NCI-H2107 treated with DMSO at 0.1 percent for 48 hours (cell line): ENCODE measurements around the gene SEC16B.

Source experiments
- DNase-seq: peaks from one replicate; lab custom pipeline; 2025; ENCODE audit not compliant: unreplicated experiment; lab: John Stamatoyannopoulos, UW

SEC16B gene

DNA sequence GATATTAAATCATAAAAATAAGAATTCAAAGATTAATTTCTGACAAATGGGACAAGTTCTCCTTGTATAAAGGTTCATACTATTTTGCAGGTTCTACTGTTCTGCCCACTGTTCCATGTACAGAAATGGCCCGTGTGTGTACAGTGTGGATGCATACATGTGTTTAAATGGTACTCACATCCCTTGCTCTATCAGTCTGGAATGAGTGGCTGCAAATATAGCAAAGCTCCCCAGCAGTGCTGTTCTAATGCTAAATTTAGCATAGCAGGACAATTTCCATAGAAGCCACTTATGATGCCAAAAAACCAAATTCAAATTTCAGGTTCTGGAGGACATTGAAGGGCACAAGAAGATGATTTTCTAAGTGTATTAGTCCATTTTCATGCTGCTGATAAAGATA lies 9.4 kb upstream of the SEC16B start:
- no peak for DNase-seq

DNA sequence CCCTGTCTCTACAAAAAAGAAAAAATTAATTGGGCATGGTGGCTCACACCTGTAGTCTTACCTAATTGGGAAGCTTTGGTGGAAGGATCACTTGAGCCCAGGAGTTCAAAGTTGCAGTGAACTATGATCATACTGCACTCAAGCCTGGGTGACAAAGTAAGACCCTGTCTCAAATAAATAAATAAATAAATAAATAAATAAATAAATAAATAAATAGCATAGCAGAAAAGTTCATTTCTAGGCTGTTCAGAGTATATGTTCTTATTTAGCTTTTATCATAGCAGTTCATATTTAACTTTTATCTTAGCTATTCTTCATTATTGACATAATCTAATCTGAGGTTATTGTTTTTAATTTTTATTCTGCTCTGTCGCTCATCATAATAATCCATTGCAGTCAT lies 8.7 kb upstream of the SEC16B start:
- DNase-seq = no peak

DNA sequence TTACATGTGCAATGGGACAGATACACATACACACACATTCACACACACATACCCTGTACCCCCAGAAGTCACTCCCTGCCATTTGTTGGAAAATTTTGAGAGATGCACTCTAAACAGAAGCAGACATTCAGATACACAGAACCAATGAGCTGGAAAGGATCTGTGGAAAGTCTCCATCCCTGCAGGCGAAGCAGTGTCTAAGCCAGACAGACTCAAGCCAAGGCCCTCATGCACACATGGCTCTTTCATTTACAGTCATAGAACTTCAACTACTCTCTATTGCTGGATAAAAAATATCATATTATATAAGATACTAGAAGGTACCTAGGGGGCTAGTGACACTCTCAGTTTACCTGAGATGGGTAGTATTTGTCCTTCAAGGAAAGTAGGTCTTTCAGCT lies 7.3 kb upstream of the SEC16B start:
- no peak for DNase-seq

DNA sequence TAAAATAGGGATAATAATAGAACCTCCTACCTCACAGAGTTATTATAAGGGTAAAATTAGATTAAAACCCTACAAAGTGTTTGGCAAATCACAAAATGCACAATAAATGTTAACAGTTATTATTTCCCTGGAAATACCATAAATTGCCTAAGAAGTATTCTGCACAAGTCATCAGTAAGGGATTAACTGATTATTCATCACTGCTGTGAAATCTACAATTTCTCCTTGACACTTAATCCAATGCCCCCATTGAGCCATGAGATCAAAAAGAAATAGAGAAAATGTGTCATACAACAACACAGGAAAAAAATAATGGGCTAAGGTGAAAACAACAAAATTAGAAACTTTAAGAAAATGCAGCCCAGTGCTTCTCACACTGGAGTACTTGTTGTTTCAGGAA lies 6.7 kb upstream of the SEC16B start:
- no peak for DNase-seq

DNA sequence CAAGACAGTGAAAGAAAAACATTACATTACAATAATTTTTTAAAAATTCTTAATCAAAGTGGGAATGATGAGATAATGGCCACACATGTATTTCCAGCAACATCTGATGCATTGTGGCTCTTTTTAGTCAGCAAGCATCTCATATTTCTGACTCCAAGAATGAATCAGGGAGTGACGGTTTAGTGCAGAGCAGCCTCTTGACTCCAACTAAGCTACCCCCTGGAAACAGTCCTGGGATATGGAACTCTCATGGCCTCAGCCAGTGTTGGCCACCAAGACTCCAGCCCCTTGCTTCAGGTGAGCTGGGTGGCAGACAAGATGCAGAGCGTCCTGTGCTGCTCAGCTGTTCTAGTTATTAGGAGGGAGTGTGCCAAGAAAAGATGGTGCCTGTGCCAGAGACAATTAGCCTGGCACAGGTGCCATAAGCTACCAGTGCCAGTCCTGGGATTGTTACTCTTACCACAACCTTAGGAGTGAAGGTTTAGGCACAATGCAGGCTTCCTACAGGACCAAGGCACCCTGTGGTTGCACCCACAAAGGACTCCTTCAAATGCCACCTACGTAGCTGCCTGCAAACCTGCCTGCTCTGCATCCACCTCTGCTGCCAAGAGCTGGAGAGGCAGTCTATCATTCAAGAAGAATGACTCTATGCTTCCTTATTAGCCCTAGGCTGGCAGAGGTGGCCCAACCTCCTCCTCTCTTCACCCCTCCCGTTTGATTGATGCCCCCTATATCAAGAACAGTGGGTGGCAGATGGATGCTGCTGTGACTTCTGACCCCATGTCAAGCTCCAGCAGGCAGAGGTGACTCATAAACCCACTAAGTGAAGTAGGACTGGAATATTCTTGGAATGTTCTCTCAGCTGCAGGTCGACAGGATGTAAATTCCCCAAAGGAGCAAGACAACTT lies 6.0 kb upstream of the SEC16B start:
- no peak for DNase-seq

DNA sequence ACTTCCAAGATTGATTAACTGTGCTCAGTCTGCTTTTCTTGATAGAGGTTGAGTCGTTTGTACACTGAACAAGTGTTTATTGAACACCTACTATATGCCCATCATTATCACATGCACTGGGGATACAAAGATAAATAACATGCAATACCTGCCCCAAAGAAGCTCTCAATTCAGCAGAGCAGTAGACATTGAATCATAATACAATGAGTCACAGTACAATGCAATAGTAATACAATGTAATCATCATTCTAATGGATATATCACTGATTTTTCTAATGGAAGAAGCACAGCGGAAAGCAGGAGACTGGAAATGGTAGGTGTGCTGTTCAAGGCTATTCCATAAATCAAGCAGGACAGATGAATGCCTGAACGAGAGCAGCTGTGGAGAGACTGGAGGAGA lies 3.7 kb upstream of the SEC16B start:
- no peak for DNase-seq

DNA sequence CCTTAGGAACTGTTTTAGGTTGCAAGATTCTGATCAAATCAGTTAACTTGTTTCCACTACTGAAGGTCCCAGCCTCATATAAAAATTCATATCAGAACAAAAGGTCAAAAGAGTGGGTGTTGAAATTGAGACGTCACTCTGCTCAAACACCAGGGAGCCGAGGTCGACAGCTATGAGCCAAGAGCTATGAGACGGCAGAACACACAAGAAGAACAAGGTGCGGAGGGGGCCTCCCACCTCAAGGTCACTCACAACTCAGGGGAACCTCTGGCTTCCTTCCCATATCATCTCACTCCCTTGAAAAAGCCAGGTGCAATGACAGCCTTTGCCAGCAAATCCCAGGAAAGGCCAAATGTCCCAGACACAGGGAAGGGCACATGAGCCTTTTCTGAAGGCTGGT lies 749 bp downstream of the SEC16B start:
- DNase-seq = no peak

DNA sequence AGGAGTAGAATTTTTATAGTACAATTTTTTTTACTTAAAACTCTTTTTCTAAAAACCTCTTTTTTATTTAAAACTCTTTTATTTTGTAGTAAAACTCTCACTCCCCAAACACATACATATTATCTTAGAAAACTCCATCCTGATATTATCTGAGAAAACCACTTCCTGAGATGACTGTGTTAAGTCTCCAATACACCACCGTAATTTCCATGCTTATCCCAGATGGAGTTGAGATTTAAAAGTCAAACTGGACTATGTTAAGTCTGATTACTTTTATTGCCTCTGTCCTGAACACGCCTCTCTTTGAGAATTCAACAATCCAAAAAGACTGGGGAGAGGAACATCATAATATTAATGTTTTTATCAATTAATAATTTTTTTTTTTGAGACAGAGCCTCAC lies 3.7 kb downstream of the SEC16B start:
- no peak for DNase-seq

DNA sequence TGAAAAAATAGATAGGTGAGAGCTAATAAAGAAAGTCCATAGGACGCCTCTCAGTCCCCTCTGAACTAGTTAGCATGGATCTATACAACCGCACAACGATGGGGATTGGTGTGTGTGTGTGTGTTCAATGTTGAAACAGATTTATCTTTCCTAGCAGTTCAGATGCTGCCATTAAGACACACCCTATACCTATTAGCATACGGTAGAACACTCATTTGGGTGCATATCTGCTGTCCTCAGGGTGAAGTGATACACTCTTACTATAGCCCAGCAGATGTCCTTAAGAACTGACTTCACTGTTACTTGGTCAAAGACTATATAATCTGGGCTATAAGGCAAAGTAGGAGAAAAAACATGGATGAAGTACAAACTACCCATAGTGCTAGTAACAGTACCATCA lies 4.6 kb downstream of the SEC16B start:
- no peak for DNase-seq

DNA sequence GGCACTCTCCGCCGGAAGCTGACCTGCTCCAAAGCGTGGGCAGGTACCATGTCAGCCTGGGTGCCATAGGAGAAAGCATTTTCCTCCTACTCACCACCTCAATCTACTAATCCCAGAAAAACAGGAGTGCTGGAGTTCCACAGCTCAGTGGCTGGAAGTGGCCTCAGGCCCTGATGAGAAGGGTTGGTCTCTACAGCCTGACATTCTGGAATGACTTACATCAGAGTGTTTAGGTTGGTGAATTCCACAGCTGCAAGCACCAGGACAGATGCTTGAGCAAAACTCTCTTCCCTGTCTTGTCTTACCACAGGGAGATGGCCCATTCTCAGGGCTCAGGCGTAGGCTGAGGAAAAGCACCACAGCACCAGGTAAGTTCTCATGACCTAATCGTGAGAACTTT lies 5.5 kb downstream of the SEC16B start:
- DNase-seq = no peak

DNA sequence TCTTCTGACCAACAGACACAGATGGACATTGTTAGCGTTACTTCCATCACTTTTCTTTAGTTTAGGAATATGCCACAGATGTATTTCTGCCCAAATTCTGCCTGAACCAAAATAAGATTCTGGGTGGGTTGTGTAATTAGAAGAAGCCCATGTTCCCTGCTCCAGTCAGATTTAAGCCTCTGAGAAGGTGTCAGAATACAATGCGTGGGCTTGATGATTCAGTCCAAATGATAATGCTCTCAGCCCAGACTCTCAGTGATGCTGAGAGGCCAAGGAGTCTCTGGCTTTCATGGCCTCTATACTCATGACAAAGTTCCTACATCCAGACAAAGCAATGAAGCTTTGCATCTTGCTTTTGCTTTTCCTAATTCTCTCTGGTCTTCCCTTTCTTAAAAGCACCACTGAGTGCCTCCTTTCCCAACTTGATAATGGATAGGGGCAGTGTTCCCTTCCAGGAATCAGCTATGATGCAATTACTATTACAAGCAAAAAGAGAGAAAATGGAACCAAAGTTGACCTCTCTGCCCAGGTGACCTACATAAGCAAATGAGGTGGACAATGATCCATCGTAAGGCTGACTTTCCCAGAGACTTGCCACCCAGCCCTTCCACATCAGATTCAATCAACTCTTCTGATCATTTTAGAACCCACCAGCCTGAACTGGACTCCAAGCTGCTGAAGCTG lies 8.8 kb downstream of the SEC16B start:
- DNase-seq = no peak

DNA sequence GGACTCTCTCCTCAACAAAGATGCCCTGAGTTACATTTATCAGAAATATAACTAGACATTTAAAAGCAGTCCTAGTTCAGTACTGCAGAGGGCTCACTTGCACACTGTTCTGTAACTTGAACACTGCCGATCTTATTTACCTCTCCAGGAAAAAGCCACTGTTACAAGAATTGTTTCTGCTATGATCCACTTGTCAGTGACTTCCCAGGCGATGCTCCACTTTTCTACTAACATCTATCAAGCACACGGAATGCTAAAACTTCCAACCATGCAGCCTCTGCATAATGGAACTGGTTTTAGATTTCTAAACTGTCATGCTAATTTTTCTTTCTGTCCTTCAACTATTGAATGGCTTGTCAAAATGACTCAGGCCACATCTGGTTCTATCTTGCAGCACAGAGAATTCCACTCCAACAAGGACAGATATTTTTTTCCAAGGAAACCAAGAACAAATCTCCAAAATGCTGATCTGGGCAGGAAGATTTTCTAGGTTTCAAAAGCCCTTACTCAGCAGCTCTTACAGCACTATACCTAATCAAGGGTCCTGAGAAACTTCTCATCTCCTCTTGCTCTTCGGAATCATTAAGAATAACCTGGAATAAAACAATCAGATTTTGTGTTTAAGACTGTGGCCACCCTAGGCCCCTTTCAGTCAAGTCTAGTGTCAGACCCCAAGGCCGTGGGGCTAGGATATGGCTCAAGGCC lies 9.9 kb downstream of the SEC16B start:
- peak; percentile 10 for DNase-seq

DNA sequence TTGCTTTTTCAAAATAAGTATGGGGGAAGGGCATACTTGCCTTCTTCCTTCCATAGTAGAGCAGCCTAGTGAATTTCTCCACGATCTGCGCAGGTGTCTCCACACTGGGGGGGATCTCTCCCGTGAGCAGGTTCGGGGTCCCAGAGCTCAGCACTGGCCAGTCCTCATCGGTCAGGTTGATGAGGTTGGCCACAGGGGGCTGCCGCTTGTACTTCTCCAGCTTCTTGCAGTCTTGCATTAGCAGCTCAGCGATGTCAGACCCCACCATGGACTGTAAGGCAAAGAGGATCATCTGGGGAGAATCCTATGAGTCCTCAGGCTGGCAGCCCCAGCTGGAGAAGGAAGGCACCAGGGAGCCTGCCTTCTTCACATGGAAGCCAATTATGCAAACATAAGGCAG lies 11.8 kb downstream of the SEC16B start:
- DNase-seq = no peak

DNA sequence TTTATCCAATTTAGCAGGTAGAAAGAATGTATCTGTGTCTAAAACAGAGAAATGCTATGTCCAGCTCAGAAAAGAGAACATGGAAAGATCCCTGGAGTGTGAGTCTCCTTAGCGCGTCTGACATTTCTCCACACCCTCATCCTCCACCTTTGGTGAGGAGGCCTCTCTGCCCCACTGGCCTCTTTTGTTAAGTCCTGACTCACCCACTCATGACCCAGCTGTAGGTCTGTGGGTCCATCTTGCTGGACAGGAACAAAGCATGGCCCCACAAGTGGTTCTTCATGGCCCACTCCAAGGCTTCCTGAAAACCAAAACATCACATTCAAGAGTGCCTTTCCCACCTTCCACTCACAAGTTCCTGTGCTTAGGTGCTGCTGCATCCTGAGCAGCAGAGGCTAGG lies 15.8 kb downstream of the SEC16B start:
- no peak for DNase-seq

DNA sequence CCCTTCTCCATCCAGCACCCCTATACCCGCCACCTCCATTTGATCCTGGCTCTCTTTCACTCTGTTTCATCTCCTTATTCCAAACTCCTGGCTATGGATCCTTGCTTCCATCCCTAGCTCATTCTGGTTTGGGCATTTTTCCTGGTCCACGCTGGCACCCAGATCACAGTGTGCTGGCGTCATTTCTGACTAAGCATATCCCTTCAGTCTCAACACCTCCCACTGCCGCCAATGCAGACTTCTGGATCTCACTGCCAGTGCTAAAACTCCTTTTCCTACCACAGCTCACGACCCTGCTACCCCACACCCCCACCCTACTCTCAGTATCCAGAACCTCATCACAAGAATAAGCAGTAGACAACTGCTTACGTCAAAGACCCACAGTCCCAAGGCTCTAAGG lies 16.3 kb downstream of the SEC16B start:
- no peak for DNase-seq

DNA sequence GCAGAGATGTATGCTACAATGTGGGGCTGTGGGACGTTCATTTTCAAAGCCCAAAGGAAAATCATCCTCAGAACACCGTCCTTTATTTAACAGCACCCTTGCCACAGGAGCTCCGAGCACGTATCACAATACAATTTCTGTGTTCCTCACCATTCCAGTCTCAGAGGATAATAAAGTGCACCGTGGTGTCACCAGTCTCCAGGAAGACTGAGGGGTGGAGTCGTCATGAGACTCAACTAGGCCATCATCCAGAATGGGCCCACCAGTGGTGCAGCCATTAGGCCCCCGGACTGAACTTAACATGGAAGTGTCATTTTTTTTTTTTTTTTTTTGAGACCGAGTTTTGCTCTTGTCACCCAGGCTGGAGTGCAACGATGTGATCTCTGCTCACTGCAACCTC lies 17.2 kb downstream of the SEC16B start:
- no peak for DNase-seq

DNA sequence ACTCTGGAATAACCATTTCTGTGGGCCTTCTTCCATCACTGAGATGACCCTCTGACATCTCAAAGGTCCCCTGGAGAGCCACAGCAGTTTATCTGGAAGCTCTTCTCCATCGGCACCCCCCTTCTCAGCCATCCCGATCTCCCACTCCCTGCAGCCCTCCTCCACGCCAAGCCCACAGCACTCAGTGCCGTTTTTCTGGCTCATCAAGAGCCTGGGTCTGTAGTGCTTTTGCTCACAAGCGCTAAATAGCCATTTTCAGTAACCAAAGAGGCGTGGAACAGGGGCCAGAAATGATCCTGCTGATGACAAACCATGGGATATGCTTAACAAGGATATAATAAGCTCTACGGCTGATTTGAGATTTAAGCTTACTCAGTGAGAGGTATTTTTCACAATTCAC lies 17.6 kb downstream of the SEC16B start:
- DNase-seq = no peak

DNA sequence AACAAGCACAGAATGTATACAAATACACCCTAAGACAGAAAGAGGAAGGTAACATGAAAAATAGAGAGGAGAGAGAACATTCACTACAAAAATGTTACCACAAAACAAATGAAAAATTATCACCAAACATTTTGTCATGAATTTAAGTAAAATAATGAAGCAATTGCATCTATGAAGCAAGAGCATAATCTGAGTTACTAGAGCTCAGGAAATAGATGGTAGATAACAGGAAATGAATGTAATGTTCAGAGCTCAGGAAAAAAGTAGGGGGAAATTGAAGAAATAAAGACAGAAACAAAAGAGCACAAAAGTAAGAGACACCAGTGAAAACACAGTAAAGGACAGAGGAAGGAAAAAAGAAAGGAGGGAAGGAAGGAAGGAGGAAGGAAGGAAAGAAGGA lies 19.4 kb downstream of the SEC16B start:
- DNase-seq = no peak

DNA sequence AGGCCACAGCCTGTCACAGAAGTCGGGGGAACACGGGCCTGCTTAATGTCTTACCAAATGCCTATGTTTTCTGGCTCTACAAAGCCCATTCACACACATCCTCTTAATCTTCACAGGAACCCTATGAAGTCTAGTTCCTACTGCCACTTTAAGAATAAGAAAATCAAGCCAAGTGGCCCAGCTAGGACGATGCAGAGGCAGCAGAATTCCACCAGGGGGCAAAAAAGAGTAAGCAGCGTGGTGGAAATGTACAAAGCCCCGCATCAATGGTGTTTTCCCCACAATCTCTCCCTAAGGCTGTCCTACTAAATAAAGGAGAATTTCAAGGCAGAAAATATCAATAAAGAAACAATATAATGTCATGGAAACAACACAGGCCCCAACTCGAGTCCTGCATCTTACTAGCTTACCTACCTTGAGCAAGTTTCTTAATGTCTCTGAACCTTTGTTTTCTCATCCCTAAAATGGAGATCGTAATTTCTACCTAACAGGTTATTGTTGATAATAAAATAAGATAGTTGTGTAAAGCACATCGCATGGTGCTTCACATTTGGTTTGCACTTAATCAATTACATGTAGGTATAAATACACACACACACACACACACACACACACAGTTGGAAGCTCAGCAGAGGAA lies 21.4 kb downstream of the SEC16B start:
- DNase-seq = peak; percentile 72

DNA sequence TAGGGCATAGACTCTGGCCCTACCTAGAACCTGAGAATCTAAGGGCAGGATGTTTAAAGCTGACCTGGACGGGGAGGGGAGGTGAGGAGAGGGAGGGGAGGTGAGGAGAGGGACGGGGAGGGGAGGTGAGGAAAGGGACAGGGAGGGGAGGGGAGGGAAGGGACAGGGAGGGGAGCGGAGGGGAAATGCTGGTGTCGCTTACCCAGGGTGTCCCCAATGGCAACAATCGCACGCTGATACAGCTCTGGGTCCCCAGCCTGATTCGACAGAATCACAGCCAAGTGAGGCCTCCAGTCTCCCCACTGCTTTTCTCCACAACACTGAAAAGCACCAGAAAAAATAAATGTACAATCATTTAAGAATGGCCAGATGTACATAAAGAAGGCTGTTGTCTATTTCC lies 22.2 kb downstream of the SEC16B start:
- no peak for DNase-seq

DNA sequence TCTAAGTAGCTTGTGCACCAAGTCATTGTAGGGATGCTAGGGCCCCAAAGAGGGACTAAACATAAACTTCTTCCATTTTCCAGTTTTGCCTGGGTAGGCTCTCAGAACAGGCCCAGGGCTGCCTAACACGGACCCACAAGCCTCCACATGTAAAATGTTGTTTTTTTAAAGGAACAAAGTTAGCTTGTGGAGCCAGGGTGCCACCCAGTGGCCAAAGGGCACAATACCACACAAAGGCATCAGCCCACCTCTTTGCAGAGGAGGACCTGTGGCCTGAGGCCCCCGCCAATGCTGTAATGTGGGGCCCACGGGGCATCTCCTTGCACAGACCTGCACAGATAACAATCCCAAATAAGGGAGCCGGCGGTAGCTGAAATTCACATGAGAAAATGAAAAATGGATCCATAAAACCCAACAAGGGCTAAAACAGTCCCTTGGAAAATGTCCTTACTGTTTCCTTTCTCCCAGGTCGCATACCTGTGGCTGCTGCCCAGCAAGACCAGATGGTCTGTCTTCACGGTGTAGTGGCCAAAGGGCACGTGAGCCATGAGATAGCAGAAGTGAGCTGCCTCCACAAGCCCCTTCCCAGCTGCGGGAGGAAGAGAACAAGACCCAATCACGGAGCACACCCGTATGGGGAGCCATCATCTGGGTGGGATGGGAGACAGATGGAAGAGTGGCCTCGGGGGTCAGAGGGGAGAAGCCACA lies 23.8 kb downstream of the SEC16B start:
- DNase-seq = peak; percentile 28
